D341Med (cell line): ENCODE results near the gene DBNDD1.

Experiments used
- DNase-seq: peaks from one replicate; pipeline ENCODE4 v3.0.0; 2012; ENCODE audit warnings: low spot score

DBNDD1 gene

DNA sequence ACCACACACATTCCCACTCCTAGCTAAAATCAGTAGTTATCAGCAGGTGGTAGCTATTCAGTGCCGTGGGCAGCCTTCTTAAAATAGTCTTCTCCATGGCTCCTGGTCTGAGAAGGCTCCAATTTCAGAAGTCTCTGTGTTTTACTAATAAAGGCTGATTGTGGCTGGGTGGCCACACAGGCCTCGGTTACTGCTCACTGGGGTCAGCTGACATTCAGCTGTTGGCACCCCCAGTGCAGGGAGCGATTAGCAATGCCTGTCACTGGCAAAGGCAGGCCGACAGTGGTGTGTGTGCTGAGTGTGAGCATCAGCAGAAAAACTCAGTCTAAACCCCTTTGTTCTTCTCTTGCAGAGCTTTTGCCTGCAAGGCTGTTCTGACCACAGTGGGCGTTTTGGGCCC is 16.6 kb upstream of the DBNDD1 start:
- DNase-seq, result no peak

DNA sequence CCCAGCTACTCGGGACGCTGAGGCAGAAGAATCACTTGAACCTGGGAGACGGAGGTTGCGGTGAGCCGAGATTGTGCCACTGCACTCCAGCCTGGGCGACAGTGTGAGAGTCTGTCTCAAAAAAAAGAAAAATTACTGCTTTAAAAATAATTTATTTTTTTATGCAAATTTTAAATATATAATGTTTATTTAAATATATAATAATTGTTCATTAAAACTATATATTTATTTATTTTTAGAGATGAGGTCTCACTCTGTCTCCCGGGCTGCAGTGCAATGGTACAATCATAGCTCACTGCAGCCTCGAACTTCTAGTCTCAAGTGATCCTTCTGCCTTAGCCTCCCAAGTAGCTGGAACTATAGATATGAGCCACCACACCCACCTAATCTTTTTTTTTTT is 15.2 kb upstream of the DBNDD1 start:
- no peak for DNase-seq

DNA sequence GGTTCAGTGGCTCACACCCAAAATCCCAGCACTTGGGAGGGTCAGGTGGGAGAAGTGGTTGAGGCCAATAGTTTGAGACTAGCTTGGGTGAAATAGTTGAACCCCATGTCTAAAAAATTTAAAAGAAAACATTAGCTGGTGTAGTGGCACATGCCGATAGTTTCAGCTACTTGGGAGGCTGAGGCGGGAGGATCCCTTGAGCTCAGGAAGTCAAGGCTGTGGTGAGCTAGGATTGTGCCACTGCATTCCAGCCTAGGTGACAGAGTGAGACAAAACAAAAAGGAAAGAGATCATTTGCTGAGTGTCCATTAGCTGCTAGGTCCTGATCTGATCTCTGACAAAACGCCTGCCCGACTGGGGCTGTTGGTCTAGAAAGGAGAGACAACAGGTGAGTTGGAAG is 14.1 kb upstream of the DBNDD1 start:
- DNase-seq, result no peak

DNA sequence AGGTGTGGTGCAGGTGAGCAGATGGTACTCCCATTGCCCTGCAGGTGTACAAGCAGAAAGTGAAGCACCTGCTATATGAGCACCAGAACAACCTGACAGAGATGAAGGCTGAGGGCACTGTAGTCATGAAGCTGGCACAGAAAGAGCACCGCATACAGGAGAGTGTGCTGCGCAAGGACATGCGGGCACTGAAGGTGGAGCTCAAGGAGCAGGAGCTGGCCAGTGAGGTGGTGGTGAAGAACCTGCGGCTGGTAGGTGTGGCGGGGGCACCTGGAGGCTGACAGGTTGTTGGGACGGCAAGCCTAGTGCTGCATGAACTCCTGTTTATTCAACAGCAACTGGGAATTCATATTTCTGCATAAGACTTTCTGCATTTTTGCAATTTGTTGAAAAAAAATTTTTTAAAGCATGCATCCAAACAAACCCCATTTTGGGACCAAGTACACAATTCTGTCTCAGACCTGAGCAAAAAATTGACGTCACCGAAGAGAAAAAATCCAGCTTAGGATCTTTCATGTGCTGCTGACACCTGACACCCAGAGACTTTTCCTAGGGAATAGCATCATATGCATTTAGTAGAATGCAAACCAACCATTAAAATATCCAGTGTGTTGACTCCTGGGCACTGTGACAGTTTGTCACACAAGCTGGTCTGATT is 13.5 kb upstream of the DBNDD1 start:
- DNase-seq, result no peak

DNA sequence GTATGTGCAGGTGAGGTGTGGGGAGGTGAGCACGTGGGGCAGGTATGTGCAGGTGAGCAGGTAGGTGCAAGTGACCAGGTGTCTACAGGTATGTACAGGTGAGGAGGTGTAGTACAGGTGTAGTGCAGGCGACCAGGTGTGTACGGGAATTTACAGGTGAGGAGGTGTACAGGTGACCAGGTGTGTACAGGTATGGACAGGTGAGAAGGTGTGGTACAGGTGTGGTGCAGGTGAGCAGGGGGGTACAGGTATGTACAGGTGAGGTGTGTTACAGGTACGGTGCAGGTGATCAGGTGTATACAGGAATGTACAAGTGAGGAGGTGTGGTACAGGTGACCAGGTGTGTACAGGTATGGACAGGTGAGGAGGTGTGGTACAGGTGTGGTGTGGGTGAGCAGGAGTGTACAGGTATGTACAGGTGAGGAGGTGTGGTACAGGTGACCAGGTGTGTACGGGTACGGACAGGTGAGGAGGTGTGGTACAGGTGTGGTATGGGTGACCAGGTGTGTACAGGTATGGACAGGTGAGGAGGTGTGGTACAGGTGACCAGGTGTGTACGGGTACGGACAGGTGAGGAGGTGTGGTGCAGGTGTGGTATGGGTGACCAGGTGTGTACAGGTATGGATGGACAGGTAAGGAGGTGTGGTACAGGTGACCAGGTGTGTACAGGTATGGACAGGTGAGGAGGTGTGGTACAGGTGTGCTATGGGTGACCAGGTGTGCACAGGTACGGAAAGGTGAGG is 12.8 kb upstream of the DBNDD1 start:
- DNase-seq, result no peak

DNA sequence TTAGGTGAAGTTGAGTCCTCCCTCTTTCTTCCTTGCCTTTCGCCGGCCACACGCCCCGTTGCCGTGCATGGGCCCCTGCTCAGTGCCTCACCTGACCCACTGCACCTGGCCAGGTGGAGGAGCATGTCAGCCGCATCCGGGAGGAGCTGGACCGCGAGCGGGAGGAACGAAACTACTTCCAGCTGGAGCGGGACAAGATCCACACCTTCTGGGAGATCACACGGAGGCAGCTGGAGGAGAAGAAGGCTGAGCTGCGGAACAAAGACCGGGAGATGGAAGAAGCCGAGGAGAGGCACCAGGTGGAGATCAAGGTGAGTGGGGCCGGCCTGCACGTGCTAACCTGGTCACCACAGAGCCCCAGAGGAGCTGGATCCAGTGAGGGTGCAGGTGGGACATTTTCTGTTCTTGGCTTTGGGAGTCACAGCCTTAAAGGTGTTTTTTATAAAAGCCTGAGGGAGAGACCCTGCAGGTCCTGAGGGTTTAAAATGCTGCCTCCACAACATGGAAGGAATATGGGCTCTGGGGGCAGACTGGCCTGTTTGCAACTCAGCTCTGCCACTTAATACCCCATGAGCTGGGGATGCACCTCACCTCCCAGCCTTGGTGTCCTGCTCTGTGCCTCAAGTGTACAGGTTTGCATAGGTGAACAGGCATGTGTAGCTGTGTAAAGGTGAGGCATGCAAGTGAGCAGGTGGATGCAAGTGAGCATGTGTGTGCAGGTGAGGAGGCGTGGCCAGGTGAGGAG is 12.1 kb upstream of the DBNDD1 start:
- DNase-seq, result no peak

DNA sequence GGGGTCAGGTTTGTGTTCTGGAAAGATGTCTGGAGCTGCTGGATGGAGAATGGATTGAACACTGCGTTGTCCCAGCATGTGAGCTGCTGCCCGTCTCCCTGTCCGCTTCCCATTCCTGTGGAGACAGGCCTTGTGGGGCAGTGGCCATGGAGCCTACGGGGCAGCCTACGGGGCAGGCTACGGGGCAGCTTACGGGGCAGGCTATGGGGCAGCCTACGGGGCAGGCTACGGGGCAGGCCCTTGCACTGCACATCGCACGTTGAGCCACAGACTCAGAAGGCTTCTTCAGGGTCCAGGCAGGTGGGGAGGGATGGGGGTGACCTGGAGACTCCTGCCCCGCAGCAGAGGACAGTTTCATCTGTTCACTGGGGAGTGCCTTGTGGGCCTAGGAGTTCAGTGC is 9.7 kb upstream of the DBNDD1 start:
- DNase-seq, result no peak

DNA sequence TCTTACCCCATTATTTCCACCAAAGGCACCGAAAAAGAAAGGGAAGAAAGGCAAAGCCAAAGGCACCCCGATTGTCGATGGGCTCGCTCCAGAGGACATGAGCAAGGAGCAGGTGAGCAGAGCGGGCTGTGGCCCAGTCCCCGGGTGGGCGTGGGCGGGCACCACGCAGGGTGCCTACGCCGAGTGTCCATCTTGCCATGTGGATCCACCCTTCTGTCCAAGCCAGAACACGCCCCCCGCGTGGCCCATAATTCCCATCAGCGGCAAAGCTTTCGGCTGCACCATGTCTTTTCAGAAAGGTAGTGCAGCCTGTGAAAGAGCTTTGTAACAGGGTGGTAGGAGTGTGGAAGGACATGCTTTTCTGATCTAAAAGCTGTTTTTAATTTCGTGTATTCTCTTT is 8.4 kb upstream of the DBNDD1 start:
- DNase-seq, result no peak

DNA sequence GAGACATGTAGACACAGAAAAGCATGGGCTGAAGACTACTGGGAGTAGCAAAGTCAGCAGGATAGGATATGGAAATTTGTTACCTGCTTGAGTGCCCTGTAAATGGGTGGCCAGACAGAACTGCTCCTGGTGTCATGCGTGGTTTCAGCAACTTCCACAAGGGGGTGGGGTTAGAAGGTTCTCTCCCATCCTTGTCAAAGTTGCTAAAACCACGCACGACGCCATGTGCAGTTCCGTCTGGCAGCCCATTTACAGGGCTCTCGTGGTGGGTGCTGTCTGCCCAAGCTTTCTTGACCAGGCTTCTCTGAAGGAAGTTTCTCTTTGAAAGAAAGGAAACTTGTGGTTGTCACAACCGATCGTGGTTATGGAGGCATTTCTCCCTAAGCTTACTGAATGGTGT is 6.9 kb upstream of the DBNDD1 start:
- DNase-seq, result no peak

DNA sequence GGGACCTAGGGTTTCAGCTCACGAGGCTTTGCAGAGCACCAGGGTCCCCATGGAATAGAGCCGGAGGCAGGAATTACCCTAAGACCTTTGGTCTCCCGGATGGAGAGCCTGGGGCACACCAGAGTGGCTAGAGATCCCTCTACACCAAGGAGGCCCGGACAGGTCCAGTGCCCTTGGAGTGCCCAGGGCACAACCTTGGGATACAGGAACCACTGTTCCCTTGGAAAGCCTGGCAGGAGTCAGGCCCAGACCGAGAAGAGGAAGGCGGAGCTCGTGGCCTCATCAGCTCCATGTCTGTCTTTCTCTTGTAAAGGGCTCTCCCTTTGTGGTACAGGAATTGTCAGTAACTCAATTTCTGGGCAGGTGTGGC is 3.8 kb upstream of the DBNDD1 start:
- no peak for DNase-seq

DNA sequence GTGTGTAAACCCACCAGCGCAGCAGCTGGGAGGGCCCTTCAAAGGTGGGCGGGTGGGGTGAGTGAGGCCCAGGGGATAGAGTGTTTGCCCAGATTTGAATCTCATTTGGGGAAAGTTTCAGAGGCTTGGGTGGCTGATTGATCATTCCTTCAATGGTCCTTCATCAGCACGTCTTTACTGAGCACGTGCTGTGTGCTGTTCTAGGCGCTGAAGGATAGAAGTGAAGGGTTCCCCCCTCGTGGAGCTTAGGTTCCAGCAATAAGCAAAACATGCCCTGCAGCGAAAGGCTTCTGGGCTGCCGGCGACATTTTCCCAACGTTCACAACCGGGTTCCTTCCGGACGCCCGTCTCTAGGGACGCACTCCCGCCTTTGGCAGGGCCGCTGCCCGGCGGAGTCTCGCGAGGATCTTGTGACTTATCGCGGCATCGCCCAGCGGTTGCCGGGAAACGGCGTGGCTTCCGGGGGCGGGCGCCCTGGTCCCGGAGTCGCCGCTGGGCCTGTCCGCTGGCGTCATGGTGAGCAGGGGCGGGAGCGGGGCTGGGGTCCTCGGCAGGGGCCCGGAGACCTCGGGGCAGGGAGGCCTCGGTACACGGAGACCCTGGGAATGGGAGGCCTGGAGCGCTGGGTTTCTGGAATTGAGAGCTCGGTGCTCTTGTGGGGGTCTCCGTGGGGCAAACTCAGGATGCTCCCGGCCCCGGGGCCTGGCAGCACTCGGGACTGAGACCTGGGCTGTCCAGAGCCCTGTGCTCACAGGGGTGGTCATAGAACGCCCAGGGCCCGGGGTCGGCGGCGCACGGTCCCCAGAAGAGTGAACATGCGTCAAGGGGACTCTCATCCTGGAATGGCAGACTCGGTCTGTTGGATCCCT is 3.2 kb upstream of the DBNDD1 start:
- DNase-seq, result peak; percentile 96

DNA sequence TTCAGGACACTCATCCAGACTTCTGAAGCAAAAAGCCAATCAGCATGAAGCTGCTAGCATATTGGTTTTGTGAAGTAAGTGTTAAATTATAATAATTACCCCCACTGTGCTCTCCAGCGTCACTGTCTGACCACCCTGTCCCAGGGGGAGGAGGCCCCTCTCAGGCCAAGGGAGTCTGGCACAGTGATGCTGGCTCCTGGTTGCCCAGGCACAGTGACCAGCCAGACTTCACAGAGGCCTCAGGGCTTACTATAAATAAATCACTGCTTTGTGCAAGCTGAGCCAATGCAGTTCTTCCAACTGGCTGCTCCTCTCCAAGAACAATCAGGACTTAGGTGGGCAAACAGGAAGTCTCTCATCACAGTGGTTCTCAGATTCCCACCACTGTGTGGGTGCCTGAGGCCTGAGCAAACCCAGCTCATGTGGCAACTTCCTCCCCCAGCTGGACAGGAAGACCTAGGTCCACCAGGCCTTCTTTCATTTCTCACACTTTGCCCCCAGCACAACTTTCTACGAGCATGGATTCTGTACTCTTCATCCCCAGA is 1.7 kb upstream of the DBNDD1 start:
- no peak for DNase-seq

DNA sequence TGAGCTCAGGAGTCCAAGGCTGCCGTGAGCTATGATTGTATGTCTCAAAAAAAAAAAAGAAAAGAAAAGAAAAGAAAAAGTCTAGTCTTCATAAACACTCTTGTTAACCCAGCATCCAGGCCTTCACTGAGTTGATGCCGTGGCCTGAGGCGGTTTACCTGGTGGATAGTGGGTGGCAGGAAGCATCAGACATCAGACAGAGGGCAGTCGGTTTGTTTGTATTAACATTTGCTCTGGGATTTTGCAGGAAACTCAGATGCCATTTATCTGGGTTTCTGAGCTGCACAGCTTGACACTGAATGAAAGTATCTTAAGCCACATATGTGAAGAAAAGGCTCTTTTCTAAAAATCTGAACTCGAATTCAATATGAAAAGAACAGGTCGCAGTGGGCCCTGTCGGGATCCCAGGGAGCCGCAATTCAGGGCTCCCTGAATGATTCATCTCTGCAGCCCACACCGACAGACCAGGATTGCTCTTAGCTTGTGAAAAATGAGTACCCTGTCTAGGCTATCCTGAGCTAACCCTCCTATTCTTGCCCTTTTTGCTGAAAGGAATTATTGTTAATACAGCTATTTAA is 1.1 kb upstream of the DBNDD1 start:
- no peak for DNase-seq

DNA sequence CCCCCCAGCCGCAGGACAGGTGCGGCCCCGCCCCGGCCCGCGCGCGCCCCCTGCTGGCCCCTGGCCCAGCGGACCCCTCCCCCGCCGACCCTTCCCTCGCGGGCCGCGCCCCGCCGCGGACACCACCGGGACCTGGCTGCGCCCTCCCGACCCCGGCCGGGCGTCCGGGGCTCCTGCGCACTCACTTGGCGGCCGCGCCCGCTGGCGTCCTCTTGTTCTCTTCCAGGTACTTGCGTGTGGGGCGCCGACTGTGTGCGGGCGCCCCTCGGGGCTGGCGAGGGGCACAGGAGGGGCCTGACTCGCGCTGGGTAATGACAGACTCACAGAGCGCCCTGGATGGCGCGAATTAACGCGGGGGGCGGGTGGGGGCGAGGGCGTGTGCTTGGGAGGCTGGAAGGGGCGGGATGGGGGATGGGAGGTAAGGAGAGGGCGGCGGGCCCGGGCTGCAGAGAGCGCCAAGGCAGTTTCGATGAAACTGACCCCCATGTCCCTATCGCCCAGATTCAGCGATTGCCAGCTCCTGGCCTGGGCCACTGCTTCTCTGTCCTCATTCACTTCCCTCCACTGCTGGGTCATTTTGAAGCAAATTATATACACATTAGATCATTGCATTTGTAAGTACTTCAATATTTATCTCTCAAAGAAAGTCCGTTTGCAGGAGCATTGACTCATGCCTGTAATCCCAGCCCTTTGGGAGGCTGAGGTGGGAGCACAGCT is 445 bp upstream of the DBNDD1 start:
- DNase-seq, result peak; percentile 95

DNA sequence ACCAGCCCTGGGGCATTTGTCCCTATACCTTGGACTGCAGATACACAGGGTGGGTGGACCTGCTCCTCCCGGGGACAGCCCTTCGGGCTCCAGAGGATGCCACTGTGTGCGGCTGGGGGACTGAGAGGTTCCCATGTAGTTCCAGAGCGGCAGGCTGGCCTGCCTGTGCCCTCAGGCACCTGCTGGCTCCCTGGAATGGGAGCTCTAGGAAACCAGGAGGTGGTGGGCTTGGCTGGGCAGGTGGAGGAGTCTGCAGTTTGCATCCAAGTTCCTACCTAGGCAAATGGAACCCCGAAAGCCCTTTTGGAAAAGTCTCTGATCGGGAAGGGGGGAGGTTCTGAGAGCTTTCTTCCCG is 982 bp downstream of the DBNDD1 start:
- DNase-seq, result no peak

DNA sequence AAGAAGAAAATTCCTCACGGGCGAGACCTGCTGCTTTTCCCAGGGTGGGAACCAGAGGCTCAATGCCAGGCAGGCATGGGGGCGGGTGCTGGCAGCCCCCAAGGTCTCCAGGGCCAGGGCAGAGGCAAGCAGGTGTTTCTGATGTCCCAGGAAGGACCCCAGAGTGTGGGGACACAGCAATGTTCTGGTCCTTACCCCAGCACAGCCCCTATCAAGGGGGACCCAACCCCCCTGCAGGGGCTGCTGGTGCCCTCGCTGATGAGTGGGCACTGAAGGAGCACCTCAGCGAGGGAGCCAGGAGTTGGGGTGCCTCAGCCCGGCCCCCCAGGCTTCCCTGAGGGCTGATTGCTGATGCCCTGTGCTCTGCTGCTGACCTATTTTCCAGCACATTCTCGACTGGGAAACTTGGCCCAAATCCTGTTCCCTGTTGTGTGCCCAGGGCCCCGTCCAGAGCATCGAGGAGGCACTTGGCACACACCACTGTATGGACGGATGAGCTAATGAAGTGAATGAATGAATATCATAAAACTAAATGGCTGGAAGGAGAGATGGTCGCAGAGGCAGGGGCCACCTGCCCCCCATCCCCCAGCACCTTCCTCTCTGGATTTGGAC is 2.8 kb downstream of the DBNDD1 start:
- DNase-seq, result no peak

DNA sequence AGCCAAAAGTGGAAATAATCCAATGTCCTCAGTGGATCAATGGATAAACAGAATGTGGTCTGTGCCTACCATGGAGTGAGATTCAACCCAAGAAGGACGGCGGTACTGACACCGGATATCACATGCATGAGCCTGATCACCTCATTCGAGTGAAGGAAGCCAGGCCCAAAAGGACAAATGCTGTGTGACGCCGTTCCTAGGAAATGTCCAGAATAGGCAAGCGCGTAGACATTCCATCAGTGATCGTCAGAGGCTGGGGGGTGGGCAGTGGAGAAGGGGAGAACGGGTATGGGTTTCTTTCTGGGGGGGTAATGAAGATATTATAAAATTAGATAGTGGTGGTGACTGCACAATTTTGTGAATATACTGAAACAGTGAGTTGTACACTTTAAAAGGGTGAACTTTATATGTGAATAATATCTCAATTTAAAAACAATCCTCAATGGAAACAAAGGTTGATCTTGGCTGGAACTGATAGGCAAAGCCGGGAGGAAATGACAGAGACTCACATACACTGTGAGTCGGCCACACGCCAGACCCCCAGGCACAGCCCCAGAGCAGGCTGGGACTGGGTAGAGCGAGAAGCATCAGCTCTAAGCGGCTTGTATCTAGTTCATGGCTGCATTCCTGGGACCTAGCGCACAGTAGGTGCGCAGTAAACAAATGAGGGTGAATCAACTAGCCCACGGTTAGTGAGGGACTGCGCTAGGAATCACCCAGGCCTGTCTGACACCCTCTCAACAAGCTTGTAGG is 3.5 kb downstream of the DBNDD1 start:
- DNase-seq, result no peak

DNA sequence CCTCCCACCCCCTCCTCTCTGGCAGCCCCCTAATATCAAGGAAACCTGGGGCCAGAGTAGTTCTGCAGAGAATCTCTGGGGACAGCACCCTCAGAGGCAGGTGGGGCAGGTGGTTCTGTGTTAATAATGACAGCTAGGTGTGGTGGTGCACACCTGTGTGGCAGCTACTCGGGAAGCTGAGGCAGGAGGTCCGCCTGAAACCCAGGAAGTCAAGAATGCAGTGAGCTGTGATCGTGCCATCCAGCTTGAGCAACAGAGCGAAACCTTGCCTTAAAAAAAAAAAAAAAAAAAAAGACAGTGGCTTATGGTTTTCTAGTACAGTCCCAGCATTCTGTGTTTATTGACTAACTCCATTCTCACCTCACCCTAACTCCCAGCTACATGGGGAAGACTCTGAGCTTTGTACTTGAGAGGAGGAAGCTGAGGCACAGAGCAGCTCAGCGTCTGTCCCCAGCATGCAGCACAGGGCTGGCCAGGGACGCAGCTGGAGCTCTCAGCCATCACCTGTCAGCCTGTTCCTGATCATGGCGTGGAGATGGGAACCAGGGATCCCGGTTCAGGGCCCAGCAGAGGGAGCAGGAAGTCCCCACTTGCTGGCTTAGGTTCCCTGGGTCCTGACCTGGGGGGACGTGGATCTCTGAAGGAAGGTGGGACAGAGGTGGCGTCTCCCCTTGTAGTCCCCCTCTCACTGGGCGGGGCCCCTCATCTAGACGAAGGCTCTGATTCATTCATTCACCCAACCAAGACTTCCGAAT is 6.1 kb downstream of the DBNDD1 start:
- no peak for DNase-seq

DNA sequence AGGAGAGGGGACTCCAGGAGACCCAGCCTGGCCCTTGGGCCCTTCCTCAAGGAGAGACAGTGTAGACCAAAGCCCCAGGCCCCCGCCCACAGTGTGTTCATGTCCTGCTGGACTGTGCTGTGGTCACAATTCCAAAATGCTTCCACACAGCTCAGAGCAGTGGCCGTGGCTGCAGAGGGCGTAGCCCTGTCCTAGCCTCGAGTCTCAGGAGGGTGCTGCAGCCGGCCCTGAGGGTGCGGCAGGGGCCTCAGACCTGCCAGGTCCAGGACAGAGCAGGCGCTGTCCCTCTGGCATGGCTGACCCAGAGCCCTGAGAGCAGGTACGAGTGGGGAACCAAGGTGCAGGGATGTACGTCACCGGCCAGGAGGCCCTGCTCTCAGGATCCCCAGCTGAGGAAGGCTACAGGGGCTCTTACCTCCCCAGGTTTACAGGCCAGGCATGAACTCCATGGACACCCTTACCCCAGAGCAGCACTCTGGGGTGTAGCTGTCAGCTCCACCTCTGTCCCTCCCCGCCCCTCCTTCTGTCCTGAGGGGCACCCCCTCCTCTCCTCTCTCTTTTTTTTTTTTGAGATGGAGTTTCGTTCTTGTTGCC is 7.3 kb downstream of the DBNDD1 start:
- DNase-seq, result no peak
